Measurements from ENCODE around the gene B4GALT6. TPM values are rescaled to one million over a fixed set of nuclear protein-coding genes. Genes with fewer than 3 reads are reported as not detected.

B4GALT6 gene
- polyA plus RNA-seq, 1 donor from 2014 or later: not detected

GRCh38 chr18:31707815-31708214 is 23.4 kb upstream of the B4GALT6 start:
- no peaks in the 10 kb centered on the region for H3K36me3 Mint-ChIP-seq
- H3K27me3 Mint-ChIP-seq: no peaks in the 10 kb centered on the region
- H3K4me3 Mint-ChIP-seq: no peak overlapping the region
- H3K9me3 Mint-ChIP-seq: peaks cover 0 to 3% (median 0%) of the 10 kb centered on the region in 3 donors
- H3K27ac Mint-ChIP-seq: no peak overlapping the region
- H3K4me1 Mint-ChIP-seq: peaks cover 0 to 2% (median 0%) of the 10 kb centered on the region in 3 donors

- Mint-ChIP-seq H3K27ac (no peak overlapping the region), H3K27me3 (no peaks in the 10 kb centered on the region), H3K4me1 (no peaks in the 10 kb centered on the region), H3K9me3 (peaks cover 0 to 6% (median 0%) of the 10 kb centered on the region in 3 donors), H3K4me3 (no peak overlapping the region), H3K36me3 (no peaks in the 10 kb centered on the region)
These were observed 18.1 kb upstream of the B4GALT6 start for GRCh38 chr18:31702449-31702848.

- Mint-ChIP-seq H3K27me3 (peaks cover 1% of the 10 kb centered on the region), H3K4me1 (no peaks in the 10 kb centered on the region), H3K36me3 (no peaks in the 10 kb centered on the region), H3K4me3 (no peak overlapping the region), H3K9me3 (peaks cover 0 to 6% (median 0%) of the 10 kb centered on the region in 3 donors), H3K27ac (no peak overlapping the region)
These were observed 17.4 kb upstream of the B4GALT6 start for GRCh38 chr18:31701744-31702143.

- Mint-ChIP-seq H3K4me1 (no peaks in the 10 kb centered on the region), H3K27ac (no peak overlapping the region), H3K36me3 (no peaks in the 10 kb centered on the region), H3K4me3 (no peak overlapping the region), H3K27me3 (peaks cover 1% of the 10 kb centered on the region), H3K9me3 (peaks cover 0 to 6% (median 0%) of the 10 kb centered on the region in 3 donors)
These were observed 16.6 kb upstream of the B4GALT6 start for GRCh38 chr18:31700990-31701389.

GRCh38 chr18:31697351-31698298 is 13.2 kb upstream of the B4GALT6 start:
- Mint-ChIP-seq H3K4me3 (no peak overlapping the region), H3K9me3 (peaks cover 0 to 6% (median 0%) of the 10 kb centered on the region in 3 donors), H3K27me3 (peaks cover 1% of the 10 kb centered on the region), H3K4me1 (no peaks in the 10 kb centered on the region), H3K36me3 (no peaks in the 10 kb centered on the region), H3K27ac (no peak overlapping the region)

GRCh38 chr18:31695989-31696388 is 11.6 kb upstream of the B4GALT6 start:
- no peaks in the 10 kb centered on the region for H3K4me1 Mint-ChIP-seq
- no peak overlapping the region for H3K27ac Mint-ChIP-seq
- peaks cover 0 to 6% (median 0%) of the 10 kb centered on the region in 3 donors for H3K9me3 Mint-ChIP-seq
- peaks cover 1% of the 10 kb centered on the region for H3K27me3 Mint-ChIP-seq
- no peaks in the 10 kb centered on the region for H3K36me3 Mint-ChIP-seq
- H3K4me3 Mint-ChIP-seq: peak overlapping the region in 1 of 4 donors; percentile 22

- Mint-ChIP-seq H3K27ac (no peak overlapping the region), H3K4me1 (no peaks in the 10 kb centered on the region), H3K27me3 (peaks cover 1% of the 10 kb centered on the region), H3K36me3 (no peaks in the 10 kb centered on the region), H3K9me3 (peaks cover 0 to 6% (median 0%) of the 10 kb centered on the region in 3 donors), H3K4me3 (no peak overlapping the region)
These were observed 9.9 kb upstream of the B4GALT6 start for GRCh38 chr18:31694297-31694696.

- no peaks in the 10 kb centered on the region for H3K36me3 Mint-ChIP-seq
- peaks cover 22% of the 10 kb centered on the region for H3K27me3 Mint-ChIP-seq
- H3K27ac Mint-ChIP-seq: no peak overlapping the region
- no peak overlapping the region for H3K4me3 Mint-ChIP-seq
- no peaks in the 10 kb centered on the region for H3K9me3 Mint-ChIP-seq
- H3K4me1 Mint-ChIP-seq: peaks cover 3 to 10% (median 6%) of the 10 kb centered on the region in 3 donors
These were observed 4.2 kb upstream of the B4GALT6 start for GRCh38 chr18:31688606-31689005.

- H3K27me3 Mint-ChIP-seq: peaks cover 24% of the 10 kb centered on the region
- H3K4me3 Mint-ChIP-seq: peak overlapping the region in 1 of 4 donors; percentile 94
- no peaks in the 10 kb centered on the region for H3K36me3 Mint-ChIP-seq
- H3K9me3 Mint-ChIP-seq: no peaks in the 10 kb centered on the region
- H3K4me1 Mint-ChIP-seq: peaks cover 3 to 10% (median 6%) of the 10 kb centered on the region in 3 donors
- H3K27ac Mint-ChIP-seq: no peak overlapping the region
These were observed 2.9 kb upstream of the B4GALT6 start for GRCh38 chr18:31686986-31687928.

GRCh38 chr18:31686572-31686971 is 2.2 kb upstream of the B4GALT6 start:
- Mint-ChIP-seq H3K27ac (no peak overlapping the region), H3K9me3 (no peaks in the 10 kb centered on the region), H3K27me3 (peaks cover 25% of the 10 kb centered on the region), H3K4me3 (peak overlapping the region in 1 of 4 donors; percentile 94), H3K36me3 (no peaks in the 10 kb centered on the region), H3K4me1 (peaks cover 3 to 10% (median 6%) of the 10 kb centered on the region in 3 donors)

- Mint-ChIP-seq H3K27me3 (peaks cover 27% of the 10 kb centered on the region), H3K27ac (peak overlapping the region in 1 of 3 donors; percentile 86), H3K9me3 (peaks cover 0 to 2% (median 0%) of the 10 kb centered on the region in 3 donors), H3K4me1 (peaks cover 3 to 10% (median 6%) of the 10 kb centered on the region in 3 donors), H3K36me3 (no peaks in the 10 kb centered on the region), H3K4me3 (peak overlapping the region; percentile 80 to 94 (median 91))
These were observed 1.0 kb upstream of the B4GALT6 start for GRCh38 chr18:31685097-31686082.

- peak overlapping the region in 1 of 3 donors; percentile 43 for H3K27ac Mint-ChIP-seq
These were observed 458 bp downstream of the B4GALT6 start for GRCh38 chr18:31683968-31684278.

GRCh38 chr18:31683106-31683505 is 1.3 kb downstream of the B4GALT6 start:
- Mint-ChIP-seq H3K36me3 (no peaks in the 10 kb centered on the region), H3K9me3 (peaks cover 0 to 2% (median 0%) of the 10 kb centered on the region in 3 donors), H3K4me1 (peaks cover 3 to 10% (median 6%) of the 10 kb centered on the region in 3 donors), H3K27me3 (peaks cover 30% of the 10 kb centered on the region), H3K27ac (no peak overlapping the region), H3K4me3 (peak overlapping the region in 3 of 4 donors; percentile 40 to 88 (median 82))

More at GRCh38 chr18:31683968-31684278, 458 bp downstream of the B4GALT6 start:
- Mint-ChIP-seq H3K27me3 (peaks cover 29% of the 10 kb centered on the region), H3K9me3 (peaks cover 0 to 2% (median 0%) of the 10 kb centered on the region in 3 donors), H3K36me3 (no peaks in the 10 kb centered on the region), H3K4me3 (peak overlapping the region; percentile 82 to 97 (median 91)), H3K4me1 (peaks cover 3 to 10% (median 6%) of the 10 kb centered on the region in 3 donors)

All from IgD-negative memory B cell (primary cell).